Tibial nerve (tissue), 3 donors: Measurements from ENCODE around the gene MRPS6.

ENCODE experiments used
- POLR2A ChIP-seq, 2 donors: fragments of 450-650 bp; IDR thresholded peaks; one replicate each; pipeline ENCODE4 v1.6.1; 2017; ENCODE audit warnings: antibody characterized with exemption in 2 of 2, mild to moderate bottlenecking in 2 of 2, moderate library complexity in 2 of 2
- TF ChIP-seq, protein P1 (sequence below), 5 experiments: fragments of 200-600 bp in 3 of 5; fragments of 450-650 bp in 2 of 5; sonication (generic) in 3 of 5; IDR thresholded peaks; one replicate each; pipeline ENCODE4 v1.5.1; 2016 to 2019; ENCODE audit warnings: antibody characterized with exemption in 5 of 5, mild to moderate bottlenecking in 3 of 5, moderate library complexity in 2 of 5

GRCh38 chr21:34147792-34148418 is 74.5 kb downstream of the MRPS6 start:
- TF ChIP-seq, protein P1, sequence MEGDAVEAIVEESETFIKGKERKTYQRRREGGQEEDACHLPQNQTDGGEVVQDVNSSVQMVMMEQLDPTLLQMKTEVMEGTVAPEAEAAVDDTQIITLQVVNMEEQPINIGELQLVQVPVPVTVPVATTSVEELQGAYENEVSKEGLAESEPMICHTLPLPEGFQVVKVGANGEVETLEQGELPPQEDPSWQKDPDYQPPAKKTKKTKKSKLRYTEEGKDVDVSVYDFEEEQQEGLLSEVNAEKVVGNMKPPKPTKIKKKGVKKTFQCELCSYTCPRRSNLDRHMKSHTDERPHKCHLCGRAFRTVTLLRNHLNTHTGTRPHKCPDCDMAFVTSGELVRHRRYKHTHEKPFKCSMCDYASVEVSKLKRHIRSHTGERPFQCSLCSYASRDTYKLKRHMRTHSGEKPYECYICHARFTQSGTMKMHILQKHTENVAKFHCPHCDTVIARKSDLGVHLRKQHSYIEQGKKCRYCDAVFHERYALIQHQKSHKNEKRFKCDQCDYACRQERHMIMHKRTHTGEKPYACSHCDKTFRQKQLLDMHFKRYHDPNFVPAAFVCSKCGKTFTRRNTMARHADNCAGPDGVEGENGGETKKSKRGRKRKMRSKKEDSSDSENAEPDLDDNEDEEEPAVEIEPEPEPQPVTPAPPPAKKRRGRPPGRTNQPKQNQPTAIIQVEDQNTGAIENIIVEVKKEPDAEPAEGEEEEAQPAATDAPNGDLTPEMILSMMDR (IDR thresholded peaks at IDR 0.05): no peak
- TF ChIP-seq POLR2A (IDR thresholded peaks at IDR 0.05): no peak
